Endothelial cell of umbilical vein (primary cell): Measurements from ENCODE around the gene LIPA. TPM values are rescaled to one million over a fixed set of nuclear protein-coding genes. Genes with fewer than 3 reads are reported as not detected.
A peak's percentile ranks its signal among the peaks of the same experiment; 100 is the strongest.

ENCODE experiments used
- BruUV-seq: library from RNA; stranded (reverse); fragments of 400-500 nt; replicated peaks from 2 replicates; lab custom pipeline; 2021; lab: Mats Ljungman, UMichigan
- CTCF ChIA-PET: fragments of 300-600, 350-600 bp; sonication (Branson Sonifier 250); formaldehyde crosslinking; loops from one replicate; lab custom pipeline; 2021; ENCODE audit warnings: antibody characterized with exemption, inconsistent platforms; lab: Charles Lee
- POLR2A ChIA-PET: fragments of 300-600, 350-600 bp; sonication (Branson Sonifier 250); formaldehyde crosslinking; loops from one replicate; lab custom pipeline; 2021; ENCODE audit warnings: antibody characterized with exemption, inconsistent platforms; lab: Charles Lee
- DNase-seq: peaks from one replicate; pipeline ENCODE4 v3.0.0-alpha.2; 2011; ENCODE audit warnings: low read depth, low spot score
- FAIRE-seq: peaks from 2 replicates; lab custom pipeline; 2011; peaks lifted over from hg19 to GRCh38; lab: Jason Lieb, UNC
- H2AFZ ChIP-seq: 2 replicates; pipeline ENCODE4 v1.6.0; 2012; ENCODE audit warnings: low read depth, low read length, control low read depth, inconsistent platforms
- H3K27ac ChIP-seq: 2 replicates; pipeline ENCODE4 v1.5.1; 2011; ENCODE audit warnings: low read depth, mild to moderate bottlenecking, control low read depth, low read length, moderate library complexity; ENCODE audit not compliant: insufficient read depth
- H3K27me3 ChIP-seq, 2 experiments: 2 replicates each; pipeline versions ENCODE4 v1.6.0 to v1.6.1; 2011; ENCODE audit warnings: low read length in 2 of 2, mixed read lengths in 1 of 2; ENCODE audit not compliant: control insufficient read depth in 2 of 2, insufficient read depth in 2 of 2
- H3K36me3 ChIP-seq, 2 experiments: 2 replicates in 1 of 2; 3 replicates in 1 of 2; pipeline ENCODE4 v1.5.1; 2011; ENCODE audit warnings: low read length in 2 of 2, mild to moderate bottlenecking in 1 of 2, moderate library complexity in 1 of 2; ENCODE audit not compliant: control insufficient read depth in 2 of 2, insufficient read depth in 2 of 2; ENCODE audit errors: extremely low read depth in 1 of 2
- H3K4me1 ChIP-seq: 3 replicates; pipeline ENCODE4 v1.5.1; 2011; ENCODE audit warnings: mild to moderate bottlenecking, low read length; ENCODE audit not compliant: control insufficient read depth, insufficient read depth; ENCODE audit errors: extremely low read depth
- H3K4me2 ChIP-seq: 2 replicates; pipeline ENCODE4 v1.6.1; 2011; ENCODE audit warnings: low read length, control low read depth, mixed read lengths; ENCODE audit not compliant: insufficient read depth
- H3K4me3 ChIP-seq, 3 experiments: fragments of 200-600 bp in 1 of 3; sonication (generic), shearing (Covaris generic) in 1 of 3; replicated peaks in 1 of 3; 2 replicates each; pipeline ENCODE4 v1.5.1; 2011 to 2016; ENCODE audit warnings: control low read depth in 3 of 3, low read length in 3 of 3, mild to moderate bottlenecking in 2 of 3, inconsistent platforms in 1 of 3, low read depth in 1 of 3, moderate library complexity in 1 of 3; ENCODE audit not compliant: insufficient read depth in 1 of 3
- H3K79me2 ChIP-seq: 2 replicates; pipeline ENCODE4 v1.6.0; 2012; ENCODE audit warnings: low read length, inconsistent platforms; ENCODE audit not compliant: control insufficient read depth, insufficient read depth
- H3K9ac ChIP-seq: replicated peaks from 2 replicates; pipeline ENCODE3; 2011; ENCODE audit warnings: low read length, control low read depth; ENCODE audit not compliant: insufficient read depth; ENCODE audit errors: extremely low read depth
- H3K9me1 ChIP-seq: replicated peaks from 3 replicates; pipeline ENCODE4 v1.6.0; 2011; ENCODE audit warnings: mild to moderate bottlenecking, low read length; ENCODE audit not compliant: control insufficient read depth, insufficient read depth; ENCODE audit errors: extremely low read depth
- H3K9me3 ChIP-seq: replicated peaks from 2 replicates; pipeline ENCODE4 v1.5.1; 2012; ENCODE audit warnings: low read length, inconsistent platforms; ENCODE audit not compliant: control insufficient read depth, insufficient read depth
- H4K20me1 ChIP-seq: replicated peaks from 2 replicates; pipeline ENCODE3; 2011; ENCODE audit warnings: mild to moderate bottlenecking, low read length; ENCODE audit not compliant: control insufficient read depth, insufficient read depth; ENCODE audit errors: extremely low read depth
- CTCF ChIP-seq, 2 donors: IDR thresholded peaks; 1 replicate in 1 of 2; 2 replicates in 1 of 2; pipeline ENCODE4 v1.5.1; 2011; ENCODE audit warnings: low read length in 2 of 2, mild to moderate bottlenecking in 2 of 2, moderate library complexity in 2 of 2, control low read depth in 1 of 2, inconsistent platforms in 1 of 2, low read depth in 1 of 2; ENCODE audit not compliant: insufficient read depth in 1 of 2; ENCODE audit errors: extremely low read depth in 1 of 2
- FOS ChIP-seq: IDR thresholded peaks from 2 replicates; pipeline ENCODE4 v1.6.1; 2011; ENCODE audit warnings: mild to moderate bottlenecking, low read length, moderate library complexity, borderline replicate concordance; ENCODE audit not compliant: insufficient read depth
- GATA2 ChIP-seq: IDR thresholded peaks from 2 replicates; pipeline ENCODE4 v1.7.0; 2011; ENCODE audit warnings: low read depth, mild to moderate bottlenecking, moderate library complexity, mixed read lengths, low read length; ENCODE audit not compliant: insufficient read length, insufficient read depth
- JUN ChIP-seq: IDR thresholded peaks from 2 replicates; pipeline ENCODE4 v1.6.1; 2011; ENCODE audit warnings: borderline replicate concordance, low read depth; ENCODE audit not compliant: insufficient read length, insufficient read depth
- MYC ChIP-seq: IDR thresholded peaks from one replicate; pipeline ENCODE4 v1.6.1; 2011; ENCODE audit warnings: mild to moderate bottlenecking, low read depth, low read length
- POLR2A ChIP-seq: IDR thresholded peaks from 2 replicates; pipeline ENCODE4 v1.6.1; 2012; ENCODE audit warnings: low read depth, mild to moderate bottlenecking, control low read depth, low read length
- POLR2AphosphoS5 ChIP-seq: IDR thresholded peaks from 2 replicates; pipeline ENCODE4 v1.6.1; 2012; ENCODE audit warnings: low read depth, mild to moderate bottlenecking, control low read depth, low read length, moderate library complexity; ENCODE audit not compliant: insufficient read depth
- dilution Hi-C: fragments of 300-500 bp; cut with MboI; formaldehyde crosslinking; loops from one replicate; pipeline ENCODE4 v1.15.0; 2019; ENCODE audit warnings: low sequenced_read_pairs; ENCODE audit not compliant: extremely low pct_ligation_motif_present
- intact Hi-C: fragments of 100-400 bp; cut with micrococcal nuclease; formaldehyde crosslinking; loops from one replicate; pipeline ENCODE4 v1.10.0; 2022
- polyA plus RNA-seq, 4 experiments: library from polyadenylated mRNA; depleted of rRNA in 3 of 4; stranded (reverse) in 3 of 4; unstranded in 1 of 4; fragments of >200 nt; gene quantifications; 2 replicates each; pipeline versions ENCODE4 v1.2.1 to v1.2.3, GENCODE V29; 2011 to 2012; ENCODE audit warnings: missing spikeins in 1 of 4
- total RNA-seq: library from RNA; stranded (reverse); gene quantifications from 2 replicates; pipeline ENCODE4 v1.2.3, GENCODE V29; 2021

The LIPA gene
- total and polyA plus RNA-seq, 2 donors (not counting 3 experiments of a cell fraction or from before 2014, with no cell fraction given), result 24.0 to 41.1 TPM

DNA sequence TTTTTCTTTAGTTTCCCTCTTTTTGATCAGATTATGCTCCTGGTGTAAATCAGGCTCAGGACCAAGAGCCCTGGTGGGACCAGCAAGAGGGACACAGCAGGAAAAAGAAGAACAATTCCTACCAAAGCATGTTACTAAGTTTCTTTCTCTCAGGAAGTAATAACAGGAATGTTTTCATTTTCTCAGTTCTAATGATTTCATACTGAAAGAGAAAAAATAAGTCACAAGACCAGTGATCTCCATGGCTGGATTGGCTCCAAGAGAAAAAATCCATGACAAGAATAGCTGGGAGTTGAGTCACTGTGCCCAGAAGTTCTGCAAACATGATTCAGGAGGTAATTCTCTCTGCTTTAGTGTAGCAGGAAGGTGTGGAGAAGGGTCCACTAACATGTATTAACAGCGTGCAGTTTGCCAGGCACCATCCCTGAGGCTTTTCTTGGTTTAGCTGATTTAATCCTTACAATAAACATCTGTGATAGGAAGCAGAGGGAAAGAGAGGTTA lies 26.5 kb upstream of the LIPA start:
- peak overlapping the region; percentile 47 for H3K9ac ChIP-seq
- dilution Hi-C loops (no loop called here), intact Hi-C loops (loop anchor here (1.0 to 10.0 kb wide), 4 partner anchors 23 to 427 kb away; partner anchors contain the start of genes IFIT5 and KIF20B)
- H3K4me1 ChIP-seq, result peaks cover 38% of the 10 kb centered on the region
- BruUV-seq, result no TSS peak
- H3K36me3 ChIP-seq, result no peaks in the 10 kb centered on the region
- ChIA-PET POLR2A (no interaction called here), CTCF (interaction anchor here (1.0 to 6.3 kb wide), 3 partner anchors 24 to 91 kb away, joined by 3 to 31 read pairs (median 10); partner anchors contain the start of genes IFIT2 and LIPA)
- no peaks in the 10 kb centered on the region for H3K79me2 ChIP-seq
- H3K27ac ChIP-seq, result peak overlapping the region; percentile 49
- H3K9me1 ChIP-seq, result no peaks in the 10 kb centered on the region
- H3K27me3 ChIP-seq, result peaks cover 38 to 72% of the 10 kb centered on the region in 2 experiments
- TF ChIP-seq JUN (peak; percentile 87), POLR2A (no peak), CTCF (IDR thresholded peaks at IDR 0.05; ENCODE audit: extremely low read depth in 1 of 2, insufficient read depth in 1 of 2, low read depth in 1 of 2, low read length in 2 of 2) (no peak), FOS (peak; percentile 92), POLR2AphosphoS5 (peak; percentile 76), MYC (no peak), GATA2 (peak; percentile 20)
- peak overlapping the region in 1 of 3 experiments; percentile 12 for H3K4me3 ChIP-seq
- no peaks in the 10 kb centered on the region for H3K9me3 ChIP-seq
- DNase-seq, result peak; percentile 98
- peak overlapping the region; percentile 87 for H3K4me2 ChIP-seq
- FAIRE-seq, result peak; percentile 94
- no peak overlapping the region for H2AFZ ChIP-seq
- peaks cover 3% of the 10 kb centered on the region for H4K20me1 ChIP-seq
